DND-41 (cell line): ENCODE measurements around the gene MTPN.

Source experiments
- ATAC-seq: fragments of 200-7000 bp; cut with Tn5 transposase; 3 replicates; pipeline ENCODE4 v1.9.1; 2021; ENCODE audit warnings: low read depth; ENCODE audit not compliant: insufficient read depth
- DNase-seq: peaks from one replicate; pipeline ENCODE4 v3.0.0-alpha.2; 2020
- H2AFZ ChIP-seq: 2 replicates; pipeline ENCODE4 v1.6.0; 2012; ENCODE audit warnings: low read depth, low read length
- H3K27ac ChIP-seq: 2 replicates; pipeline ENCODE4 v1.5.1; 2012; ENCODE audit warnings: low read length, inconsistent platforms
- H3K27me3 ChIP-seq: fragments of 200-600 bp; sonication (generic); 2 replicates; pipeline ENCODE4 v1.6.0; 2012; ENCODE audit warnings: low read length, mild to moderate bottlenecking, inconsistent platforms; ENCODE audit not compliant: insufficient read depth, poor library complexity
- H3K36me3 ChIP-seq: 2 replicates; pipeline ENCODE4 v1.5.1; 2012; ENCODE audit warnings: low read length, inconsistent platforms; ENCODE audit not compliant: insufficient read depth
- H3K4me1 ChIP-seq: 2 replicates; pipeline ENCODE4 v1.5.1; 2012; ENCODE audit warnings: mild to moderate bottlenecking, low read length; ENCODE audit not compliant: insufficient read depth
- H3K4me2 ChIP-seq: 2 replicates; pipeline ENCODE4 v1.6.0; 2012; ENCODE audit warnings: mild to moderate bottlenecking, moderate library complexity, low read length, inconsistent platforms; ENCODE audit not compliant: insufficient read depth
- H3K4me3 ChIP-seq, 2 experiments: fragments of 200-600 bp in 1 of 2; shearing (Covaris generic) in 1 of 2; 2 replicates each; pipeline ENCODE4 v1.5.1; 2012 to 2016; ENCODE audit warnings: inconsistent platforms in 2 of 2, low read length in 2 of 2, mild to moderate bottlenecking in 2 of 2, low read depth in 1 of 2, moderate library complexity in 1 of 2
- H3K79me2 ChIP-seq: 2 replicates; pipeline ENCODE4 v1.6.0; 2012; ENCODE audit warnings: low read length, inconsistent platforms; ENCODE audit not compliant: insufficient read depth
- H3K9ac ChIP-seq: 2 replicates; pipeline ENCODE4 v1.6.0; 2012; ENCODE audit warnings: low read depth, mild to moderate bottlenecking, inconsistent platforms, low read length, moderate library complexity
- H3K9me3 ChIP-seq: 2 replicates; pipeline ENCODE4 v1.5.1; 2012; ENCODE audit warnings: low read length, moderate library complexity, mild to moderate bottlenecking, inconsistent platforms; ENCODE audit not compliant: insufficient read depth, severe bottlenecking
- H4K20me1 ChIP-seq: 2 replicates; pipeline ENCODE4 v1.6.0; 2012; ENCODE audit warnings: low read length; ENCODE audit not compliant: insufficient read depth
- EZH2 ChIP-seq: IDR thresholded peaks from 3 replicates; pipeline ENCODE4 v1.6.1; 2012; ENCODE audit warnings: borderline replicate concordance, low read depth, mild to moderate bottlenecking, moderate library complexity, low read length, inconsistent platforms; ENCODE audit not compliant: severe bottlenecking
- TF ChIP-seq, protein P1 (sequence below): IDR thresholded peaks from 2 replicates; pipeline ENCODE4 v1.5.1; 2012; ENCODE audit warnings: borderline replicate concordance, low read length, moderate library complexity, mild to moderate bottlenecking; ENCODE audit not compliant: poor library complexity, severe bottlenecking; ENCODE audit errors: extremely low read depth

MTPN gene

DNA sequence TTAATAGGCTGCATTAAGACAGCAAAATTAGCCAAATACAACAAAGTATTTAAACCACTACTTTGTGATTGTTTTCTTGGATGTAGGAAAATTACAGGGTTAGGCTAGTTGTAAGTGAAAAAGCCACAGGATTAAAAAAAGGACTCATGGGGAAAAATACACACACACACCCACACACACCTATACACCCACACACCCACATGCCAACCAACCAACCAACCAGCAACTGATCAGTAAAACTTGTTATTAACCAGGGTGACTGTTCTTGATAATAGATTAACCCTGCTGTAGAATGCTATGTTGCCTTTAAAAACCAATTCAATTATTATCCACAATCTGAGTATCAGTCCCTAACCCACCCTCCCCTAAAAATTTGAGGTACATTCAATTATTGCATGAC is 49.0 kb downstream of the MTPN start:
- peaks cover 20% of the 10 kb centered on the region for H3K79me2 ChIP-seq
- H3K4me1 ChIP-seq, result no peaks in the 10 kb centered on the region
- TF ChIP-seq, protein P1, sequence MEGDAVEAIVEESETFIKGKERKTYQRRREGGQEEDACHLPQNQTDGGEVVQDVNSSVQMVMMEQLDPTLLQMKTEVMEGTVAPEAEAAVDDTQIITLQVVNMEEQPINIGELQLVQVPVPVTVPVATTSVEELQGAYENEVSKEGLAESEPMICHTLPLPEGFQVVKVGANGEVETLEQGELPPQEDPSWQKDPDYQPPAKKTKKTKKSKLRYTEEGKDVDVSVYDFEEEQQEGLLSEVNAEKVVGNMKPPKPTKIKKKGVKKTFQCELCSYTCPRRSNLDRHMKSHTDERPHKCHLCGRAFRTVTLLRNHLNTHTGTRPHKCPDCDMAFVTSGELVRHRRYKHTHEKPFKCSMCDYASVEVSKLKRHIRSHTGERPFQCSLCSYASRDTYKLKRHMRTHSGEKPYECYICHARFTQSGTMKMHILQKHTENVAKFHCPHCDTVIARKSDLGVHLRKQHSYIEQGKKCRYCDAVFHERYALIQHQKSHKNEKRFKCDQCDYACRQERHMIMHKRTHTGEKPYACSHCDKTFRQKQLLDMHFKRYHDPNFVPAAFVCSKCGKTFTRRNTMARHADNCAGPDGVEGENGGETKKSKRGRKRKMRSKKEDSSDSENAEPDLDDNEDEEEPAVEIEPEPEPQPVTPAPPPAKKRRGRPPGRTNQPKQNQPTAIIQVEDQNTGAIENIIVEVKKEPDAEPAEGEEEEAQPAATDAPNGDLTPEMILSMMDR, result no peak
- no peak for TF ChIP-seq EZH2
- H2AFZ ChIP-seq, result no peak overlapping the region
- peaks cover 22% of the 10 kb centered on the region for H4K20me1 ChIP-seq
- no peak for ATAC-seq
- H3K9me3 ChIP-seq, result no peaks in the 10 kb centered on the region
- H3K27me3 ChIP-seq, result no peaks in the 10 kb centered on the region
- H3K36me3 ChIP-seq, result peaks cover 40% of the 10 kb centered on the region
- H3K27ac ChIP-seq, result no peak overlapping the region
- H3K4me3 ChIP-seq, result no peak overlapping the region
- no peak for DNase-seq
- no peak overlapping the region for H3K4me2 ChIP-seq
- no peak overlapping the region for H3K9ac ChIP-seq

GRCh38 chr7:135925210-135925609 is 51.9 kb downstream of the MTPN start:
- no peaks in the 10 kb centered on the region for H3K27me3 ChIP-seq
- no peak overlapping the region for H3K4me2 ChIP-seq
- ATAC-seq, result no peak
- H3K27ac ChIP-seq, result no peak overlapping the region
- TF ChIP-seq, protein P1, result no peak
- no peak for TF ChIP-seq EZH2
- no peak overlapping the region for H3K9ac ChIP-seq
- no peak overlapping the region for H2AFZ ChIP-seq
- no peak overlapping the region for H3K4me3 ChIP-seq
- no peaks in the 10 kb centered on the region for H3K79me2 ChIP-seq
- no peak for DNase-seq
- no peaks in the 10 kb centered on the region for H3K4me1 ChIP-seq
- peaks cover 32% of the 10 kb centered on the region; the same call in 1 of the 2 replicates for H3K36me3 ChIP-seq
- H3K9me3 ChIP-seq, result no peaks in the 10 kb centered on the region
- H4K20me1 ChIP-seq, result peaks cover 11% of the 10 kb centered on the region; the same call in 1 of the 2 replicates

DNA sequence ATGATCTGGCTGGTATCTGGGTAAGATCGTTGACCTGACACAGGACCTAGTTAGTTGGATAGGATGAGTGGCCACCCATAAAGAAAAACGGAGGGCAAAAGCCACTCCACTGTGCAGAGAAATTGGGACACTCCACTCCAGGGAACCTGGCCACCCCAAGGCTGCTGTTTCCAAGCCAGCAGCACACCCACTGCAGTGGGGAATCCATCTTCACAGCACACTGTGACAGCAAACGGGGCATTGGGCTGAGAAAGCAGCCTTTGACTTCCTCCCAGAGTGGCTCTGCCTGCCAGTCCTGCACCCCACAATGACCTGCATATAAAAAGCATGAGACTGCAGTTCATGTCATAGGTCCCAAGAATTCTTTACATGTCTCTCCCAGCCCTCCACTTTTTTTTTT is 52.9 kb downstream of the MTPN start:
- Histone ChIP-seq H3K4me2 (no peak overlapping the region), H3K4me1 (no peaks in the 10 kb centered on the region), H3K4me3 (no peak overlapping the region), H3K27me3 (no peaks in the 10 kb centered on the region), H3K9me3 (no peaks in the 10 kb centered on the region), H3K9ac (no peak overlapping the region), H3K27ac (no peak overlapping the region), H4K20me1 (peaks cover 5% of the 10 kb centered on the region; the same call in 1 of the 2 replicates), H3K36me3 (peaks cover 23% of the 10 kb centered on the region; the same call in 1 of the 2 replicates), H2AFZ (no peak overlapping the region), H3K79me2 (no peaks in the 10 kb centered on the region)
- ATAC-seq (no peak), DNase-seq (no peak)
- TF ChIP-seq, protein P1, result no peak
- no peak for TF ChIP-seq EZH2

- TF ChIP-seq, protein P1, result no peak
- no peak for TF ChIP-seq EZH2
- Histone ChIP-seq H3K4me2 (no peak overlapping the region), H3K79me2 (no peaks in the 10 kb centered on the region), H3K27ac (no peak overlapping the region), H3K9me3 (no peaks in the 10 kb centered on the region), H4K20me1 (0 out of 2 replicates have a peak, but pooled peaks cover 3% of the 10 kb centered on the region), H3K27me3 (no peaks in the 10 kb centered on the region), H3K4me1 (no peaks in the 10 kb centered on the region), H2AFZ (no peak overlapping the region), H3K36me3 (peaks cover 15% of the 10 kb centered on the region; the same call in 1 of the 2 replicates), H3K9ac (no peak overlapping the region), H3K4me3 (no peak overlapping the region)
- no peak for ATAC-seq
- DNase-seq, result no peak
Measured at GRCh38 chr7:135922263-135922662, 54.9 kb downstream of the MTPN start.
